ENCODE data around the gene PARP15. TPM values are rescaled to one million over a fixed set of nuclear protein-coding genes. Genes with fewer than 3 reads are reported as not detected.

The PARP15 gene
- total and polyA plus RNA-seq, 10 donors: 59.3 to 128 (median 72.8) TPM

DNA sequence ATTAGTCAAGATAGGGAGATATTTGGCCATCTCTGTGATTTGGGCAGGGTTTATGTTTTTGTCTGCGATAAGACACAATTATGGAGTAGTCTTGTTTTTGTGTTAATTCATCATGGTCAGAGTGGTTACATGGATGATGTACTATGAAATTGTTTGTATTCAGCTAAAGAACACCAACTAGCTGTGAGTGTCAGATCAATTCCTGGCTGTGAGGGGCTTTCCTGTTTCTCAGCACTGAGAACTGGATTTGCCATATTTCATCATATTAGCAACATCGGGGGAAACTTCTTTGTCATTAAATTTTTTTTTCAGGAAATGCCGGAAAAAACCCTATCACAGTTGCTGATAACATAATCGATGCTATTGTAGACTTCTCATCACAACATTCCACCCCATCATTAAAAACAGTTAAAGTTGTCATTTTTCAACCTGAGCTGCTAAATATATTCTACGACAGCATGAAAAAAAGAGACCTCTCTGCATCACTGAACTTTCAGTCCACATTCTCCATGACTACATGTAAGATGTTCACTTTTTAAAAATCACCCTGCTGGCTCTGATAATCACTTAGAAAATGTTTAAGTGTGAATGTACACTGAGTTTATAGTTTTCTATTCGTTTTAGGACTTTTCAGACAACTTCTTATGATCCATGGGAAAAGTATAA, 49.2 kb downstream of the PARP15 start:
- WGBS, 5 donors: 75 to 84% (median 79%) methylated on average over 6 of the region's 6 CpGs
- no peak for TF ChIP-seq POLR2AphosphoS5 (IDR thresholded peaks at IDR 0.05)
- no peak for TF ChIP-seq POLR2A (IDR thresholded peaks at IDR 0.05)

DNA sequence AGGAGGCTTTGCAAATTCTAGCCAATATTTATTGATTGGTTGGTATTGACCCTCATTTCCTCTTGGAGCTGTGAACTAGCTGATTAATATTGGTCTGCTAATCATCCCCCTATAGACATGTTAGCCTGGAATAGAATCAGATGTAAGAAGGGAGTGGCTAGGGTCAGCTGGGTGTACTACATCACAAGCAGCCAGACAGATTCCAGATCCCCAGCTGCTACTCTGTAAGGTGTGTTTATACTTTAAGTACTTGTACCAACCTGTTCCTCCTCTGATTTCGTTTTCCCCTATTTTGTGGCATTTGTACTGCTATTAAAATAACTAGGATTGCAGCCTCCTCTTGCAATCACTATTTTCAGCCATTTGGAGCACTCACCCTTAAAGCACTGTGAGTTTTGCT, 49.9 kb downstream of the PARP15 start:
- Histone ChIP-seq H3K27me3 (replicated peaks in 1 of 7) (no peaks in the 10 kb centered on the region), H3K9me3 (no peaks in the 10 kb centered on the region), H3K36me3 (peaks cover 0 to 80% (median 2%) of the 10 kb centered on the region in 6 donors), H3K4me3 (no peak overlapping the region), H3K27ac (no peak overlapping the region), H3K4me1 (peaks cover 0 to 11% (median 0%) of the 10 kb centered on the region in 6 donors)
- WGBS, 5 donors: 56 to 80% (median 68%) methylated on average over 1 of the region's 1 CpG
- TF ChIP-seq POLR2A (IDR thresholded peaks at IDR 0.05) (no peak), POLR2AphosphoS5 (IDR thresholded peaks at IDR 0.05) (no peak)
- TF ChIP-seq, protein P1, sequence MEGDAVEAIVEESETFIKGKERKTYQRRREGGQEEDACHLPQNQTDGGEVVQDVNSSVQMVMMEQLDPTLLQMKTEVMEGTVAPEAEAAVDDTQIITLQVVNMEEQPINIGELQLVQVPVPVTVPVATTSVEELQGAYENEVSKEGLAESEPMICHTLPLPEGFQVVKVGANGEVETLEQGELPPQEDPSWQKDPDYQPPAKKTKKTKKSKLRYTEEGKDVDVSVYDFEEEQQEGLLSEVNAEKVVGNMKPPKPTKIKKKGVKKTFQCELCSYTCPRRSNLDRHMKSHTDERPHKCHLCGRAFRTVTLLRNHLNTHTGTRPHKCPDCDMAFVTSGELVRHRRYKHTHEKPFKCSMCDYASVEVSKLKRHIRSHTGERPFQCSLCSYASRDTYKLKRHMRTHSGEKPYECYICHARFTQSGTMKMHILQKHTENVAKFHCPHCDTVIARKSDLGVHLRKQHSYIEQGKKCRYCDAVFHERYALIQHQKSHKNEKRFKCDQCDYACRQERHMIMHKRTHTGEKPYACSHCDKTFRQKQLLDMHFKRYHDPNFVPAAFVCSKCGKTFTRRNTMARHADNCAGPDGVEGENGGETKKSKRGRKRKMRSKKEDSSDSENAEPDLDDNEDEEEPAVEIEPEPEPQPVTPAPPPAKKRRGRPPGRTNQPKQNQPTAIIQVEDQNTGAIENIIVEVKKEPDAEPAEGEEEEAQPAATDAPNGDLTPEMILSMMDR (IDR thresholded peaks at IDR 0.05 in 8 of 11, conservative IDR thresholded peaks at IDR 0.05 in 3 of 11): no peak
- DNase-seq: no peak
- intact Hi-C loops (cut with DNase I; ENCODE audit: low total_unique reads): no loop called here

More for the DNA sequence above, 49.2 kb downstream of the PARP15 start:
- no peak for DNase-seq
- Histone ChIP-seq H3K4me1 (peaks cover 0 to 15% (median 3%) of the 10 kb centered on the region in 6 donors), H3K4me3 (no peak overlapping the region), H3K27me3 (replicated peaks in 1 of 7) (no peaks in the 10 kb centered on the region), H3K9me3 (no peaks in the 10 kb centered on the region), H3K27ac (no peak overlapping the region), H3K36me3 (peaks cover 0 to 80% (median 2%) of the 10 kb centered on the region in 6 donors)
- intact Hi-C loops (cut with DNase I; ENCODE audit: low total_unique reads): no loop called here

DNA sequence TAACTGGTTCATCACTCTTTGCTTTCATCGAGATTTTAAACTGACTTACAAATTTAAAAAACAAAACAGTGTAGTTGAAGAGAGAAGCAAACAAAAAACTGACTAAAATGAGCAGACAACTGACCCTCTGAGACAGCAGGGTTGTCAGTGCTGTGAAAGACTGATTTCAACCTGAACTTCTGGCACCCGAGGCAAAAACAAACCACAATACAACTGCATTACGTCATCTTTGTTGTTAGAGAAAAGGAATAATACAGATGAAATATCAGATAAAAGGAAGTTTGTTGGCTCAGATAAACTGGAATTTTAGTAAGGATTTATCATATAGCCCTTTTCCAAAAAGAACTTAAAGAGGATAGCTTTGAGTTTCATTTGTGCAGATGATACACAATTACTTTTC, 51.1 kb downstream of the PARP15 start:
- no peak for DNase-seq
- intact Hi-C loops (cut with DNase I; ENCODE audit: low total_unique reads): no loop called here
- no peak overlapping the region for H3K27ac ChIP-seq
- no peaks in the 10 kb centered on the region for H3K9me3 ChIP-seq
- TF ChIP-seq, protein P1 (IDR thresholded peaks at IDR 0.05 in 8 of 11, conservative IDR thresholded peaks at IDR 0.05 in 3 of 11): no peak
- TF ChIP-seq POLR2AphosphoS5 (IDR thresholded peaks at IDR 0.05): no peak
- no peak for TF ChIP-seq POLR2A (IDR thresholded peaks at IDR 0.05)
- H3K4me1 ChIP-seq: peaks cover 0 to 3% (median 0%) of the 10 kb centered on the region in 6 donors
- H3K4me3 ChIP-seq: no peak overlapping the region
- WGBS, 5 donors: 48 to 74% (median 65%) methylated on average over 3 of the region's 3 CpGs
- no peaks in the 10 kb centered on the region for H3K27me3 ChIP-seq (replicated peaks in 1 of 7)
- peaks cover 0 to 79% (median 2%) of the 10 kb centered on the region in 6 donors for H3K36me3 ChIP-seq

DNA sequence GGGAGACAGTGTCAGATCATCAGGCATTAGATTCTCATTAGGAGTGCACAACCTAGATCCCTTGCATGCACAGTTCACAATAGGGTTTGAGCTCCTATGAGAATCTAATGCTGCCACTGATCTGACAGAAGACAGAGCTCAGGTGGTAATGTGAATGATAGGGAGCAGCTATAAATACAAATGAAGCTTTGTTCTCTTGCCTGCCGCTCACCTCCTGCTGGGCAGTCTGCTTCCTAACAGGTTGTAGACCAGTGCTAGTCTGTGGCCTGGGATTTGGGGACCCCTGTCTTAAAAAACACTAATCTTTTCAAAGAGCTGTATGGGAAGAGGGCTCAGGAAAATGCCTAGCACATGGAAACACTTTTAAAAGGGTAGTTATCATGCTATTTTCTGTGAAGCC, 52.3 kb downstream of the PARP15 start:
- H3K27ac ChIP-seq: no peak overlapping the region
- TF ChIP-seq, protein P1 (IDR thresholded peaks at IDR 0.05 in 8 of 11, conservative IDR thresholded peaks at IDR 0.05 in 3 of 11): no peak
- TF ChIP-seq POLR2AphosphoS5 (IDR thresholded peaks at IDR 0.05) (no peak), POLR2A (IDR thresholded peaks at IDR 0.05) (no peak)
- no peaks in the 10 kb centered on the region for H3K27me3 ChIP-seq (replicated peaks in 1 of 7)
- no peaks in the 10 kb centered on the region for H3K9me3 ChIP-seq
- WGBS, 5 donors: 89 to 100% (median 94%) methylated on average over 1 of the region's 1 CpG
- DNase-seq: no peak
- peaks cover 0 to 78% (median 2%) of the 10 kb centered on the region in 6 donors for H3K36me3 ChIP-seq
- intact Hi-C loops (cut with DNase I; ENCODE audit: low total_unique reads): no loop called here
- no peaks in the 10 kb centered on the region for H3K4me1 ChIP-seq
- H3K4me3 ChIP-seq: no peak overlapping the region
